Stimulated activated CD4-positive, alpha-beta T cell treated with anti-CD3 and anti-CD28 coated beads, Interleukin-1b, Interleukin-23, amount 100 ng/mL, for 48 hours (primary cell): ENCODE measurements around the gene CASP5.
A peak's percentile ranks its signal among the peaks of the same experiment; 100 is the strongest.
"Not testable (repeated sequence)": the region's sequence is repeated elsewhere in the genome, so short reads cannot be mapped to it uniquely, and the experiment has no call there.

Experiments used
- DNase-seq: peaks from one replicate; pipeline ENCODE4 v3.0.0-alpha.2; 2020

The CASP5 gene

DNA sequence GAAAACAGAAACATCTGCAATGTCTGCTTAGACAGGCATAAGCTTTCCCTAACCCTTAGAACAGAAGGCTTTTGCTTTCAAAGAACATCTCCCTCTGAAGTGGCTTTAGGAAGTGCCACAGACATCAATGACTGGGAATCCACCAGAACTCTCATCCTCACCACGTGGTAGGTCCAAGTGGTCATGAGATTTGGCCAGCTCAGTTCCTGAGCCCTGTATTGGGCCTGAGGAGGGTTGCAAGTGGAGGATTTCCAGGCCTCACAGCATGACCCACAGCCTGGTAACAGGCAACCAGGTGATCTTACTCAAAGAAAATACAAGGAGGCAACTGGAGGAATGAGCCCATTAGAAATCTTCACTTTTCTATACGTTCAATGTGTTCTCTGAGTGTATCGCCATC is 10.4 kb upstream of the CASP5 start:
- no peak for DNase-seq

DNA sequence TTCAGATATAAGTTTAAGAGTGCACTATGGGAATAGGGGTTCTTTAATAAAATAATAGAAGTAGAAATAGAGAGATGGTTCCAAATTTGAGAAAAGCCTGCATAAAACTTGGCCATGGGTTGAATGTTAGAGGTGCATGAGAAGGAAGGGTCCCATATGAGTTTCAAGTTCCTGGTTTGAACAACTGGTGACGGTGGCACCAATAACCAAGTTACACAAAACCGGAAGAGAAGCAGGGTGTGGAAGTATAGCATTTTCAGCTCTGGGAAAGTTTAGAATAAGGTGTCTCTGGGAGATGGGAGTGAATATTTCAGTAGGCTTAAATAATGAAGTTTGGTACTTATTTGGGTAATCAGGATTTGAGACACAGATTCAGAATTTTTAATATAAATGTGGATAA is 9.5 kb upstream of the CASP5 start:
- DNase-seq = no peak

DNA sequence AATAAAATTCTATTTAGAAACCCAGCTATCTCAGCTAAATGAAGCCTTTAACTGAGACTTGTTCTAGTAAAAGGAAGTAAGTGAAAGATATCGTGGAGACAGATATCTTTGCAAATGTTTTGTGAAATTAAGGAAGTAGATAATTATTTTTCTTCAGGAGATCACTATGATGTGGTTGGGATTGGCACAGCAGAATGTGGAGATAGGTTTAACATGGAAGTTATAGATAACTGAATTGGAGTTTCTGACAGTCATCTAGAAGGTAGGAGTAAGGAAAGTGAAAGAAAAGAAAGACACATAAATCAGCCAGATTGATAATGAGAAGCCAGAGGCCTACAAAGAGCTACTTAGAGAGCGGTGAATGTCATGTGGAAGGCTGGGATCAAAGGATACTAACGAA is 4.7 kb upstream of the CASP5 start:
- no peak for DNase-seq

DNA sequence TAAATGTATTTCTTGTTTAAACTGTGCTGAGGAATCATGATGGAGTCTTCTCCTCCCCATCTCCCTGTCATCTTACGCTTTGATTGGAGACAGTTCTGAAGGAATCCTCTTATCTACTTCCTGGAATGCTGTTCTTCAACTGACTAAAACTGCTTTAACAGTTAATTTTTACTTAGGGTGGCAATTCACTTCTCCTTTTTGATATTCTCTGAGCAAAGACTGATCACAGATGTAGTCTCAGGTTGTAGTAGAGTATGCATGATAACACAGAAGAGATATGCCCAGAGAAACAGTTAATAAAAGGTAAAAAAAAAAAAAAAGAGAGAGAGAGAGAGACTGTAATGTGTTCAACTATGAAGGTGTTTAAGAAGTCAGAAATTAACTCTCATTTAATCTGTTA is 1.4 kb upstream of the CASP5 start:
- DNase-seq = no peak

DNA sequence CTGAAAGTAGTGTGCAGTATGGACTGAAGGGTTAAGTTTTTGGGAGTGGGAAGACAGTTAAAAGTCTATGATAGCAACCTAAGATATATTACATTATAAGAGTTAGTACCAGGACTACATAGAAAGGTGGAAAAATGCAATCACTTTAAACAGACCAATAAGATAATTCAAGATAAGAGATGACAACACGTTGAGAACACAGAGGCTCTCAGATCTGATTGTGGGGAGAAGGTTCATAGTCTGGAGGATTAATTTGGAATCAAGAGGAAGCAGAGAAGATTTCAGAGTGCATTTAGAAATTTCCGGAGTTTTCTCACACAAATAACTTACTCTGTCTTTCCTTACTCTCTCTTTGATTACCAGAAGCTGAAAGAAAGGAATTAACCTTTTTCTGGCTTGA is 441 bp downstream of the CASP5 start:
- no peak for DNase-seq

DNA sequence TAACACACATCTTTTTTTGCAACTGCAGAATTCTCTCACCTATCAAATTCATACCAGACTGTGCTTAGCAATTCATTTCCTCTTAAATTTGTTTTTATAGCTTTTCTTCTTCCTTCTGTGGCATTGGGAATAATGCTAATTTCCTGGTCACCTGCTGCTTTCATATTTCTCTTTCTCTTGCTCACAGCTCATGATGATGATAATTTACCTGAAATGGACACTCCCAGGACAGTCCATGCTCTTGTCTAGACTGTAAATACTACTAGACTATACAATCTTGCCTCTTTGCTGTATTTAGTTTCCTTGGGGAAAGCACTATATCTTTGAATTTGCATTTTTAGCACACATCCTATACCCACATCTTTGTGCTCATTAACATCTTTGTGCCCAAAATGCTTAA is 15.5 kb downstream of the CASP5 start:
- no peak for DNase-seq

DNA sequence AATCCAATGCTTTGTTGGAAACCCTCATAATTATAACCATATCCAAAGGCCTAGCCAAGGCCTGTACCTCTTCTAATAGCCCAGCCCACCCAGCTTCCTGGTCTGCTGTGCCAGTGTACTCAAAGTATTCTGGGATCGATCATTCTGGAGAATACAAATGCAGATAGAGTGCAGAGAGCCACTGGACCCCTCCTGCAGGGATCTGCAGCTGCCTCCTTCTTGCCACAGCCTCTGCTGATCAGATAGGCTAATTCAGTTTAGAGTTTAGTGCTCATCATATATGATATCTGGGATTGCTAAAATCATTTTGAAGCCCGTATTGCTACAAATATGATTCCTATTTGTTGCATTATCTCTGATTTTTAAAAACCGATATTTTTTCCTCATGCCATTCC is 17.5 kb downstream of the CASP5 start:
- DNase-seq = no peak

DNA sequence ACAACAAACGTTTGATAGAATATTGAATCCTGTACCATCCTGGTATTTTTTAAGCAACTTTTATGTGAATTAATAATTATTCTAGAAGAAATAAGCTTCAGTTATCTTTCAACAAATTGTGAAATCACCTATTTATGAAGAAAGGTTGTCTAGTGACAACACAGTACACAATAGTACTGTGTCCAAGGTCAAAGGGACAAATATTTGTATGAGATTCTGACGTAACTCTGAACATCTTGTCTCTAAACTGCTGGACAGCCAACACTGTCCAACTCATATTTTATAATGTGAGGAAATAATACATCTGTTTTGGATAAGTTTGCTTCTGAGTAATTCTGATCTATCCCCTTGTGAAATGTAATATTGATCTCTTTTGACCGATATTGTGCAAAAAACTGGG is 18.9 kb downstream of the CASP5 start:
- no peak for DNase-seq

DNA sequence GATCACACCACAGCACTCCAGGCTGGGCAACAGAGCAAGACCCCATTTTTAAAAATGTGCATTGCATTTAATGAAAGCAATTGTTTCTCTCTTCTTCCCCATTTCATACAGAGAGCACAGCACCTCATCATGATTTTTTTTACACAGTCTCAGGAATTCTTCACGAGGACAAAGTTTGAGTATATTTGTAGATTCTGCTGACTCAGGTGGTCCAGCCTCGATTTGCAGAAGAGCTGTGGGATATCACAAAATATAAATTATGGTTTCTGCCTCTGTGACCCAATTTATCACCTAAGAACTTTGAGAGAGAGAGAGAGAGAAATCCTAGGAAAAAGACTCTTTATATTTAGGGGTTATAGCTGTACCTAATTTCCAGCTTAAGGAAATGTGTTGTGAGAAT is 19.8 kb downstream of the CASP5 start:
- no peak for DNase-seq

DNA sequence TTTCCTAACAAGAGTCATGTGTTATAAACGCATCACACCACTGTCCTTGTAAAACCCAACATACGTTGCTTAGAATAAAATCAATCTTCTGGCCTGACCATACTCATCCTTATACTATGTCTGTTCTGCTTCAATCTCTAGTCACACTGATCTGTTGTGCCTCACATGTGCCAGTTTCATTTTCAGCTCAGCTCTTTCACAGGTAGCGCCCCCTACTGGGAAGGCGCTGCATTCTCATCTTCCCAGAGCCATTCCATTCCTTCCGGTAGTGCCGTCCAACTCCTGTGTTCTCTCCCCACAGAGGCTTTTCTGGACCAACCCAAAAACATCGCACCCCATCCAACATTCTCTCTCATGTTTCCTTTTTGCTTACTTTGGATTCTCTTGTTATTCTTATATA is 22.2 kb downstream of the CASP5 start:
- DNase-seq = peak; percentile 51

DNA sequence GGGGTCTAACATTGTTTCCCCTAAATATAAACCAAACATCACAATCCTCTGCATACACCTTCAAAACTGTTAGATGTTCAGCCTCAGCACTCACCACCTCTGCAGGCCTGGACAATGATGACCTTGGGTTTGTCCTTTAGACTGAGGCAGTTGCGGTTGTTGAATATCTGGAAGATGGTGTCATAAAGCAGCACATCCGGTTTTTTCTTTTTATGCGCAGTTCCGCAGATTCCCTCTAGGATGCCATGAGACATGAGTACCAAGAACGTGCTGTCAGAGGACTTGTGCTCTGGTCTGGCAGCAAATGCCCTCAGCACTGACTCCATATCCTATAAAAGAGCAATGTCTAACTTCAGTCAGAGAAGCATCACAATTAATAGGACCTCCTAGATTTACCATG is 22.8 kb downstream of the CASP5 start:
- DNase-seq = peak; percentile 2

DNA sequence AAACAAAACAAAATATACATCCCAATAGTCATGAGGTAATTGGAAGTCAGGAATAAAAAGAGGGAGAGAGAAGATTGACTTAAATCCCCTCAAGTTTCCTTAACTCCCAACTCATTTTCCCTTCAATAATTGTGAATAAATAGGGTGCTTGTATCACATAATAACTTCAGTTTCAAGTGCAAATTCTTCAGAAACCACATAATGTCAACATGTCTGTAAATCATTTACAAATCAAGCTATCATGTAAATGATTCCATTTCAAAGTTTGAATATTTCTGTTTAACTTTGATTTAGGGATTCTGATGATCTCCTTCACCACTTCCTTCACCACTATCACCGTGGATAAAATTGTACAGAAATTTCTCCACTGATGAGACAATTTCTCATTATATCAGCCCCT is 23.2 kb downstream of the CASP5 start:
- DNase-seq = no peak

DNA sequence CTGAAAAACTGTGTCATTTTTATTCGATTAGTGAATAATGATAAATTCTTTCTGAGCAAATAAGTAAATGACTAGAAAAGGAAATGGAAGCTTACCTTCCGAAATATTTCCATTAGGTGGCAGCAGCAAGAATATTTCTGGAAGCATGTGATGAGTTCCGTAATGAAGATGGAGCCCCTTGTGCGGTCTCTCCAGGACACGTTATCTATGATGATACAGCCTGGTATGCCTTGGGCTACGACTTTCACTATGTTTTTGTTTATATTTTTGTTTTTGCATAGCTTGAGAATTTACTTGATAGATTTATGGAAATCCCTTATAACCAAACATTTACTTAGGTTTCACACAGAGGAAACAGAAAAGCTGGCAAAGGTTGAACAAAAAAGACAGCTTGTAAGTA is 25.7 kb downstream of the CASP5 start:
- no peak for DNase-seq

DNA sequence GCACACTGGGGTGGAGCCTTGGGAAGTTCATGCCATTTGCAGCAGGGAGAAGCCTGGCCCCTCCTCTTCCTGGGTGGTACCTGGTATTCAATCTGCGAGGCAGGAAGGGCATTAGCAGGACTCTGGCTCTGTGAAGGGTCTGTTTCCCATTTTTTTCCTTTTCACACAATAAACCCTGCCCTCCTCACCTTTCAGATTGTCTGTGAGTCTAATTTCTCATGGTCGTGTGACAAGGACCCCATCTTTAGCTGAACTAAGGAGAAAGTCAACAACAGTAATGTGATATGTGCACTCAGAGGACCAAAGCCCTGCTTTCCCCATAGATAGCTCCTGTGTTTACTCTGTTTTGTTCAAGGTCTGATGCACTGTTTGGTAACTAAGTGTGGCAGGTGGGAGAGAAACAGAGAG is 28.0 kb downstream of the CASP5 start:
- no peak for DNase-seq

DNA sequence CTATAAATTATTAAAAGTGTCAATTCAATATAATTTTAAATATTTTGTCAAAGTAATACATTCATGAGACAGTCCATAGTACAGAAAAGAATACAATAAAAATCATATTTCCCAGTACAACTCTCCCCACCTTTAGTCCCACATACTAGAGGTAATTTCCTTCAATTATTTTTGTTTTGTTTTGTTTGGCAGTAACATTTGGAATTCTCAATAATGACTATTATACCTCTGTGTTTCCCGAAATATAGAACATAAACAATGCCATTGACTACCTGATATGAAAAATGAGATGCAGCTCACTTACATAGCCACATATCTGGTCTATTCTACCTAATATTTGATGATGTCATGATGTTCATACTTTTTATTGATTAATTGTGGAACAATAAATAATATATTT is 30.2 kb downstream of the CASP5 start:
- no peak for DNase-seq

DNA sequence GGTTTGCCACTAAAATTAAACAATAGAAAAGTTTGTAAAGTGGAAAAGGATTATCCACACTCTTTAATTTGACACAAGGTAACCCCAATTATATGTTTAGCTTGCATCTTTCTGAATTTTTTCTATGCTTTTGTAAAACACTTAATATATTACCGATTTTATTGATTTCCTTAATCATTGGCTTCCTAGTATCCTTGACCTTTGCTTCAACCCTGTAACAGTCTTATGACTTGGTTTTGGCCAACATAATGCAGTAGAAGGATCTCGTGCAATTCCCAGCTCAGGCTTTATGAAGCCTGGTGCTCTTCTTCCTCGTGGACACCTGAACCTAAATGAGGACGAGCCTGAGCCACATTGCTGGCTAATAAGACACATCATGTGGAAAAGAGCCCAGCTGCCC is 31.0 kb downstream of the CASP5 start:
- DNase-seq = no peak

DNA sequence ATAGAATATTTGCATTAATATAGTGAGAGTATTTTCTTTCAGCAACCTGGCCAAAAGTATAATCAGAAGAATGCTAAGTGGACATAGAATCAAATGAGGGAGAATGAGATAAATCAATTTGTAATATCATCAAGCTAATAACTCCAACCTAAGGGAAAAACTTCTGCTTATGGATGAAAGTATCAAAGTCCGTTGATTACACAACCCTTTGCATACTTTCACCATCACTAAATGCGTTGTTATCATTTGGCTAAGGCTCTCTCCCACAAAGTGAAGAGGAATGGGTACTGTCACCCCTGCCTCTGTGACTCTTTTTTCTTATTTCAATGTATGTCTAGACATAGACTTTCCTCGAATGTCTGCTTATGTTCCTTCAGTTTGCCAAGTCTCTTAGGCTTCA is 38.2 kb downstream of the CASP5 start:
- no peak for DNase-seq

DNA sequence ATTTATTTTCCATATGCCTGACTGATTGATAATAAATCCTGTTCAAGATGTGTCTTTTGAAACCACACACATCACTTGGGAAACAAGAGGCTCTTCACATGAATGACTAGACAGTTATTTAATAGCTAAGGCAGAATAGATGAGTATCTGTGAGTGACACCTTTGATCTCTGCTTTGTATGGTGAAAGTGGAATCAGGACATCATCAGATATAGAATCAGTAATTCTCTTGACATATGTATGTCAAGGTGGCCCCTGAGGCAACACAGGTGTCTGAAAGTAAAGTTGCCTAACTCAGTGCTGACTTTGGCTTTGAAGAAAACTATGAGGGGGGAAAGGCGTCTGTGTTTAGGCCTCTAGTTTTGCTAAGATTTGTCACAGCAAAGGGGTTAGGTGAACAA is 43.1 kb downstream of the CASP5 start:
- DNase-seq = no peak

DNA sequence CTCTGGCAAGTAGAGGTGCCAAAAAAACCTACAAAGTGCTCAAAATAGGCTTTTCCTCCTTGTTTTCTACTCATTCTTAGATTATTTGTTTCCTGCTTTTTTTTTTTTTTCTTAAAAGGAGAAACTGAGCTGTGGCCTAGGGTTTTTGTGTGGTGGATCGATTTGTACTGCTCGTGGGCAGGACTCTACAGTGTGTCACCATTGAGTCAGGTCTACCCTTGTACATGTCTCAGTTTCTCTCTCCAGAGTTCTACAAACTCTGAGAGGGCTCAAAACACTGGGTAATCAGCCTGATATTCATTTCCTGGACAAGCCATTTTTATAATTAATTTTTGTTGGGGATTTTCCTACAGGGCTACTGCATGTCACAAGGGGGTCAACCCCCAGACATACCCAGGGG is 49.4 kb downstream of the CASP5 start:
- no peak for DNase-seq

DNA sequence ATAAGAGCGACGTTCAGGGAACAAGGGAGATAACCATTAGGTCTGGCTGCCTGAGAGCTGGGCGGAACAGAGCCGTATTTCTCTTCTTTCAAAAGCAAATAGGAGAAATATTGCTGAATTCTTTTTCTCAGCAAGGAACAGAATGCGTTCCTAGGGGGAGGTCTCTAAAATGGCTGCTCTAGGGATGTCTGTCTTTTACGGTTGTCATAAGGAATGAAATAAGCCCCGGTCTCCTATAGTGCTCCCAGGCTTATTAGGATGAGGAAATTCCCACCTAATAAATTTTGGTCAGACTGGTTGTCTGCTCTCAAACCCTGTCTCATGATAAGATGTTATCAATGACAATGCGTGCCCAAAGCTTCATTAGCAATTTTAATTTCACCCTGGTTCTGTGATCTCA is 50.0 kb downstream of the CASP5 start:
- not testable (repeated sequence) for DNase-seq

DNA sequence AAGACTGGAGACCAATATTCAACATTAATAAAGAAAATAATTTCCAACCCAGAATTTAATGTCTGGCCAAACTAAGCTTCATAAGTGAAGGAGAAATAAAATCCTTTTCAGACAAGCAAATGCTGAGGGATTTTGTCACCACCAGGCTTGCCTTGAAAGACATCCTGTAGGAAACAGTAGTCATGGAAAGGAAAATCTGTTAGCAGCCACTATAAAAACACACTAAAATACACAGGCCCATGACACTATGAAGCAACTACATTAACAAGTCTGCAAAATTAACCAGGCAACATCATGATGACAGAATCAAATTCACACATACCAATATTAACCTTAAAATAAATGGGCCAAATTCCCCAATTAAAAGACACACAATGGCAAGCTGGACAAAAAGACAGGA is 52.2 kb downstream of the CASP5 start:
- DNase-seq = no peak

DNA sequence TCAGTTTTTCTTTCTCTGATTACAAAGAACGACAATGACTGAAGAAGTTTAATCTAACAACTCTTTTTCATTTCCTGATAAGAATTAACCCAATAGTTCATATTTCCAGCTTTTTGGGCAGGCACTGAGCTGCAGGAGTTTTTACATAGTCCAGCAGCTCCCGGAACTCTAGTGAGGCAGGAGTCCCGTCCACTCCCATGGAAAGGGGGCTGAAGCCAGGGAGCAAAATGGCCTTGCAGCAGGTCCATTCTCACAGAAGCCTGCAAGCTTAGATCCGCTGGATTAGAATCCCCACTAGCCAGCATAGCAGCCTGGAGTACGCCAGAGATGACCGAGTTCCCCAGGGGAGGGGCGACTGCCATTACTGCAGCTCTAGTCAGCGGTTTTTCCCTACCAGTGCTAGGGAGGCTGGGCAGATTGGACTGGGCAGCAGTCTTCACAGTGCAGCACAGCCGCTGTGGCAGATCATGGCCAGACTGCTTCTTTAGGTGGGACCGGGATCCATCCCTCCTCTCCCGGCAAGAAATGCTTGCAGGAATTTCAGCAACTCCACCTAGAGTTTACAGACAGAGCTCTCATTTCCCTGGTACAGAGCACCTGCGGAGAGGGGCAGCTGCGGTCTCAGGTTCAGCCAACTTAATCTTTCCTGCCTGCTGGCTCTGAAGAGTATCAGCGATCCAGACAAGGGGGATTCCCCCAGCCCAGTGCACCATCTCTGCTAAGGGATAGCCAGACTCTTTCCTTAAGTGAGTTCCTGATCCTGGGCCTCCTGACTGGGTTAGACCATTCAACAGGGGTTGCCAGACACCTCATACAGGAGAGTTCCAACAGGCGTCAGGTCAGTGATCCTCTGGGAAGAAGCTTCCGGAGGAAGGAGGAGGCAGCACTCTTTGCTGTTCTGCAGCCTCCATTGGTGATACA is 53.9 kb downstream of the CASP5 start:
- DNase-seq = no peak

DNA sequence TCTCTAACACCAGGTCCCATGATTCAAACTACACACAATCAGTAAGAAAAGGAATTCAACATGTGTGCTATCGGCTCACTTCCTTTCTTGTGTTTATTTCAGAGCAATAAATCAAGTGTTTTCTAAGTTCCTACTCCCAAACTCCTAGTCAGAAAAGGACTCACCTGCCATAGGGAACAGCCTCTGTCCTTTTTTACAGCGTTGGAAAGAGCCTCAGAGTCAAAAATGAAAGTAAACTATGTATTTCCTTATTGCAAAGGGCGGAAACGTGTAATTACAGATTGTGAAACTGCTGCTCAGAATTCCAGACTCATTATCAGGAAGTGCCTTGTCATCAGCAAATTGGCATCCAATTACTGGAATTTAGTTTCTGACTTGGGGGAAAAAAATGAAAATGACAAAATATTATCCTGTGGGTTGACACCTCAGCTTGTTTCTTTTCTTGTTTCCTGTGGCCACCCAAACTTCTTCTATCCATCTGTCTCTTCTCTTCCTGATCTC is 54.6 kb downstream of the CASP5 start, which contains the start of gene CASP4:
Gene CASP4, minus strand, starts transcription at position 220 of the 501 bp plus-strand sequence. Its CDS starts 49 bp downstream, at position 171.
- DNase-seq = no peak

DNA sequence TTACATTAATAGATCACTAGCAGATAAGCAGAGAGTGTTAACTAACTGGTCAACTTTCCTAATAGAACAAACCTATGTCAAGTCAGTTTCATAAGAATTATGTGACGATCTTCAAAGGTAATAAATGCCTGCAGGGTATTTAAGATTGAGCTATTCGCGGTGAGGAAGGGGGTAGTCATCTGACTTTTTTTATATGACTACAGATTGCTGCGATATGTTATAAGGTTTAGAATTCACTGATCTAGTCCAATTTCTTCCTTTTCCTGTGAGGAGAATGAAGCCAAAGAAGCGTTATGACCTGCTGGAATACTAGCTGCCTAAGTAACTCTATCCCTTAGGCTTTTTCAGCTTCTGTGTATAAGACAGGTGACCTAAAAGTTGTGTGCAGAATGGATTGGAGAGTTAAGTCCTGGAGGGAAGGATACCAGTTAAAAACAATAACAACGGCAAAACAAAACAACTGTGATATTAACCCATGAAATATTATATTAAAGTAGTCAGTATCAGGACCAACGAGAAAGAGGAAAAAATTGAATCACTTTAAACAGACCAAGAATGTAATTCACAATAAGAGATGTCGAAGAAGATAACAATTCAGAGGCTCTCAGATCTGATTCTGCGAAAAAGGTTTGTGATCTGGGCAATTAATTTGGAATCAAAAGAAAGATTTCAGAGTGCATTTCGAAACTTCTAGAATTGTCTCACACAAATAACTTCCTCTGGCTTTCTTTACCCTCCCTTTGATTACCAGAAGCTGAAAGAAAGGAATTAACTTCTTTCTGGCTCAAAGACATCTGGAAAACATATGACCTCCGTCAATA is 55.2 kb downstream of the CASP5 start:
- no peak for DNase-seq
